HG03558 (cell line): Measurements from ENCODE around the gene GPC6.

Experiments
- ATAC-seq: cut with Tn5 transposase; IDR thresholded peaks from one replicate; pipeline ENCODE4 v1.9.1; 2021; ENCODE audit warnings: moderate number of reproducible peaks; ENCODE audit not compliant: unreplicated experiment; ENCODE audit errors: extremely low read depth

The GPC6 gene

DNA sequence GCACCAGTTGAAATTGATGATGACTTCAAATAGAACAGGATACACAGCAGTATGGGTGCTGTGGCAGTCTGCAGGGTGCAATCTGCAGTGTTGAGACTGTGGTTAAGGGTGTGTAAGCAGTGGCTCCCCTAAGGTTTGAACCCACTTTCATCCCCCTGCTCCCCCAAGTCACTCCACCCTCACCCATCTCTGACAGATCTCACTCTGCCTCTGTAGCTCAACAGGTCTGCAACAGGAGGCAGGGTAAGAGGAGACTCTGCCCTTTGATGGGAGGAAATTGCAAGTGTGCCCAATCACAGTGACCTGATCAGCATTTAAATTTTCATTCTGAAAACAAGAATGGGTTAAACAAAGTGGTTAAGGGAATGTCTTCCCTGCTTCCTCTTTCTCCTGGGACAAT, 1160.4 kb downstream of the GPC6 start:
- ATAC-seq = no peak

GRCh38 chr13:94389604-94390351, 1163.2 kb downstream of the GPC6 start:
- no peak for ATAC-seq

DNA sequence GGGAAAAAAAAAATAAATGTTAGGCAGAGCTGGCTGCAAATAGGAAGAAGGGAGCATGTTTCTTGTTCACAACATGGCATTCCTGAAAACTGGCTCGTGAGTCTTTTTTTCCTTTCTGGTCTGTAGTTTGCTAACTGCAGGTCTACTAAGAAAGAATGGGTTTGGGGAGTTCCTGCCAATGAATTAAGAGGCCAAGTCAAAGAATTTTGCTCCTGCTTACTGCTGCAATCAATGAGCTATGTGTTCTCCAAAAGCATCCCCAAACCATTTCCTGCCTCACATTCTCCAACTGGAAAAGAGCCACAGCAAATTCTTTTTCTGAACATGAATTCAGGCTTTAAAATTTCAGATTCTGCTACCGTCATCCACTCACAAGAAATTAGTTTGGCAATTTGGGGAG, 1164.3 kb downstream of the GPC6 start:
- no peak for ATAC-seq

DNA sequence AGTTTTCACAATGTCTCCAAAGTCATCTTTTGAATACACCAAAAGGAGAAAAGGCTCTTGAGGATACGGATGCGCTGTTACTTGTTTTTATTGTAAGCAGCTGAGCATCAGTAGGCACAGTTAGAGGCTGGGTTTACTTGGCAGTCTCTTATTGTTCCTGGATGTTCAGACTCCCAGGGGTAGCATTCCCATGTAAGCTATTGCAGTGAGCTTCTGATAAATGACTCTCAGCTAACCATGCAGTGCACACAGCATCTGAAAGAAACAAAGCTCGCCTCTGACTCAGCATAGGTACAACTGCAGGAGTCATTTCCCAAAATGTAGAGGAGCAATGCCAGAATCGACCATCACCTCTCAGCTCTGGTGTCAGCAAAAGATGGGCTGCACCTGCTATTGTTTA, 1168.1 kb downstream of the GPC6 start:
- no peak for ATAC-seq

GRCh38 chr13:94395860-94396259, 1169.3 kb downstream of the GPC6 start:
- ATAC-seq = no peak

- no peak for ATAC-seq
These were observed 1173.2 kb downstream of the GPC6 start for GRCh38 chr13:94399812-94400211.

- ATAC-seq = no peak
These were observed 1174.3 kb downstream of the GPC6 start for GRCh38 chr13:94400874-94401273.

GRCh38 chr13:94408314-94409036, 1181.9 kb downstream of the GPC6 start:
- ATAC-seq = no peak

GRCh38 chr13:94411747-94412146, 1185.1 kb downstream of the GPC6 start:
- no peak for ATAC-seq

GRCh38 chr13:94412870-94413597, 1186.4 kb downstream of the GPC6 start:
- ATAC-seq = no peak

DNA sequence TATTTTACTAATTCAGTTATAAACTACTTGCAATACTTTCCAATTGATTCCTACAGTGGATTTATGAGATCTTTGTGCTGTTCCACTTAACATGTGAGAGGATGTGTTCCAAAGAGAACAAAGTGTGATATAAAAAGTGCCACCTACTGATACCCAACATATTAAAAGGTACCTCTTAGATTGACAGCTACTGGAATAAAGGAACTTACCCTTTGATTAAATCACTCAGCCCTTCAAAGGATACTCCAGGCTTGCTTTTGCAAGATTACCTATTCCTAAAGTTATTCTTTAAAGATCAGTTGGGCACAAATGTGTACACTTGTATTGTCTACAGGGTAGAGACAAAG, 1187.0 kb downstream of the GPC6 start:
- no peak for ATAC-seq

- no peak for ATAC-seq
These were observed 1187.5 kb downstream of the GPC6 start for GRCh38 chr13:94414141-94414540.

DNA sequence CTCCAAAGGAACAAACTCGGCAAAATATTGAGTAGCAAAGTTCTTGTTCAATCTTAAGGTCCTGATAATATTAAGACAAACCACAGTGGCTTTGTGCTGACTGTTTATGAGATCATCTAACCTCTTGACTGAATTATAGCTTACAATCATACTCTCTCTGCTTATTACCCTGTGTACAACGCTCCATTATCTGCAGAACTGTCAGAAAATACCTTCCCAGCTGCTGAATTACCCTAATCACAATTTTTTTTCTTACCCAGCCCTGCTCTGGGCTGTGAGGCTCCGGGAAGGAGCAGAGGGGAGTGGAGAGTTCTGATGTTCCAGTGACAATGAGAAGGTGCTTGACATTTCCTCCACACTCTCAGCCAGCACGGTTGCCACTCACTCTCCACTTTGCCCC, 1188.1 kb downstream of the GPC6 start:
- ATAC-seq = no peak

GRCh38 chr13:94415500-94416237, 1189.1 kb downstream of the GPC6 start:
- ATAC-seq = no peak

DNA sequence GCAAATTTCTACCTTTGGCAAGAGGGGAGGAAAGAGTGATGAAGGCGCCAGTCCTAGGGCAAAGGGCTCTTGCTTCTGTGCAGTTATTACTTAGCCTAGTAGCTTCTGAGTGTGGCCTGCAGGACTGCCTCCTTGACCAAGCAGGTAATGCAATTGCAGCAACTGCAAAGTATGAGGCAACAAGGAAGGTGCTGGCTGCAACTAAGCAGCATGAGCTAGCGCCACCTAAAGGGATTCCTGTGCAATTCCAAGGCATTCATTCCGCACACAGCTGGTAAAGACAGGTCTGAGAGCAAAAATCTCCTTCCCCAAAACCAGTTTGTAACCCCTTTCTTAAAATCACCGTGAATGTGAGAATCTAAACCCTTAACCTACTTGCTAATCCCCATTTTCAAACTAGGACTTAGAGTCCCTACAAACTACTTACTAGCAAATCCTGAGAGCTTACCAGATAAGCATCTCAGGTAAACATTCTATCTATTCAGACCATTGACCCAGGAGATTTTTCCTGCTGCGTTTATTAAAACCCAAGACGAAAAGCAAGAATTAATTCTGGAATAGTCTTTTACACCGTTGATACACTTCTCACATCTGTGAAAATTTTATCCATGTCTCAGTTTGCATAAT, 1190.0 kb downstream of the GPC6 start:
- ATAC-seq = no peak

DNA sequence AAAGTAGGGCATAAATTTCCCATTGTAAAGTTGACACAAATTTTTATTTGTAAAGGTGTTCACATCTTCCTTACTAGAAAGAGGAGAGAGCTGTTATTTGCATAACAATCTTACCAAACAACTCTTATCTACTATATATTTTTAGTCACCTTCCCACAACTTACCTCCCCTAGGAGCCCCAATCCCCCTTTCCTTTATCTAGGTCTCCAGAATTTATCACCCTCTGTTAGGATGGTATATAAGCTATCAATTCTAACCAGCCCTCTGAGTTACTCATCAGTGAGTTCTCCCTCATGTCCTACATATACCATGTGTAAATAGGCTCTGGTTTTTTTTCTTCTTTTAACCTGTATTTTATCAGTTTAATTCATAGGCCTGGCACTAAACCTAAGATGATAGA, 1190.7 kb downstream of the GPC6 start:
- ATAC-seq = no peak

DNA sequence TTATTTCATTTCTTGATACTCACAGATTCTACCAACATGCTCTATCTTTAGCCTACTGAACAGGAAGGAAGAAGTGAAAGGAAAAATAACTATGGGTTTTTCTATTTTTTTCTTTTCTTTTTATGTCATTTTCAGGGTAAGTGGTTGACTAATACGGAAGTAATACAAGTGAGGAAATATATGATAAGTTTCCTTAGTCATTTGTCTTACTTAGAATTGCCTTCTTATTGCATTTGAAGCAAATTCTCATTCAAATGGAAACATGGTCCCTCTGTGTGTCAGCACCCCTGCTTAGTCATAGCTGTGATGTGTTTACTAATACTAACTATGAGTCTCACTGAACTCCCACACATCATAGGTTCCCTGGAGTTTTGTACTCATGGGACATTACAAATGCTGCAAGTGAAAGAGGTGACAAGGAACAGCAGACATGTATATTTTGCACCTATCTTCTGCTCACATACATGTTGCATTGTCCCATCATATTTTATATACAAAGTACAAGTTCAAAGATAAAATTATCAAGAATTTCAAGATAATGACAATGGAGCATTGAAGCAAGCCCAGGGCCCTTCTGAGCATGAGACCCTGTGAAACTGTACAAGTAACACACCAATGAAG, 1192.8 kb downstream of the GPC6 start:
- peak; percentile 64 for ATAC-seq

- no peak for ATAC-seq
These were observed 1193.3 kb downstream of the GPC6 start for GRCh38 chr13:94419925-94420305.

DNA sequence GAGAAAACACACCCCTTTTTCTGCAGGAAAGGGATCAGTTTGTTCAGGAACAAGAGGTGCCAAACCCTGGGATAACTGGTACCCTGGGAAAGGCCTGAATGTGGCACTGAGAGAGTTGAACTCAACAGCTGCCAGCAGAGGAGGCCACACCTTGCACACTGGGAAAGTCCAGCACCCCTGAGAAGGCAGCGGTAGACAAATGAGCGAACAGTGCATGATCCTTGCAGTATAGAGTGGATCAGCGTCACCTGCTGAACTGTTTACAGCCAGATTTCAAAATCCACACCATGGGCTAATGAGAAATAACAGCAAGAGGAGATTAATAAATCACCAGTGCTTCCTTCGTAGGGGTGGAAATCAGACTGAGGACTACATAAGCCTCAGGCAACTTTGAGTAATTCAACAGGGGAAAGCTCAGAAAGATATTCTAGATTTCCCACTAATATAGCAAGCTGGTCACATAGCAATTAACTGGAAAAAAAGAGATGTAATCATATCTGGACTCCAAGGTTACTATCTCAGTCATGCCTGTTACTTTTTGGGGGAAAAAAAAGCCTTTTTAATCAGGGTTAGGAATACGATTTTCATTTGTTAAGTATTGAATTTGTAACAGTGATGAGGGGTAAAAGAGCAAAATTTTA, 1200.8 kb downstream of the GPC6 start:
- ATAC-seq = no peak
